ENCODE measurements around the gene ANKRD52. TPM values are rescaled to one million over a fixed set of nuclear protein-coding genes. Genes with fewer than 3 reads are reported as not detected.

ANKRD52 gene
- total RNA-seq, 1 donor from 2014 or later, result 68.0 TPM

DNA sequence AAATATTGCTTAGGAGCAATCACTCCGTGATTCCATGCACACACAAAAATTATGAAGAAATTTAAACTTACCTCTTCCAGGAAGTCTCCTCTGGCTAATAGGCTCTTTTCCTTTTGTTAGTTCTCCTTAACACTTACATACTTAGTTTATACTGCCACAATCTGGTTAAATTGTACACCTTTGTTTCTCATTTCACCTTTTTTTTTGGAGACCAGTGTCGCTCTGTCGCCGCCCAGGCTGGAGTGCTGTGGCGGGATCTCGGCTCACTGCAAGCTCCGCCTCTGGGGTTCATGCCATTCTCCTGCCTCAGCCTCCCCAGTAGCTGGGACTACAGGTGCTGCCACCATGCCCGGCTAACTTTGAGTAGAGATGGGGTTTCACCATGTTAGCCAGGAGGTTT is 2.2 kb upstream of the ANKRD52 start:
- TF ChIP-seq, protein P1, sequence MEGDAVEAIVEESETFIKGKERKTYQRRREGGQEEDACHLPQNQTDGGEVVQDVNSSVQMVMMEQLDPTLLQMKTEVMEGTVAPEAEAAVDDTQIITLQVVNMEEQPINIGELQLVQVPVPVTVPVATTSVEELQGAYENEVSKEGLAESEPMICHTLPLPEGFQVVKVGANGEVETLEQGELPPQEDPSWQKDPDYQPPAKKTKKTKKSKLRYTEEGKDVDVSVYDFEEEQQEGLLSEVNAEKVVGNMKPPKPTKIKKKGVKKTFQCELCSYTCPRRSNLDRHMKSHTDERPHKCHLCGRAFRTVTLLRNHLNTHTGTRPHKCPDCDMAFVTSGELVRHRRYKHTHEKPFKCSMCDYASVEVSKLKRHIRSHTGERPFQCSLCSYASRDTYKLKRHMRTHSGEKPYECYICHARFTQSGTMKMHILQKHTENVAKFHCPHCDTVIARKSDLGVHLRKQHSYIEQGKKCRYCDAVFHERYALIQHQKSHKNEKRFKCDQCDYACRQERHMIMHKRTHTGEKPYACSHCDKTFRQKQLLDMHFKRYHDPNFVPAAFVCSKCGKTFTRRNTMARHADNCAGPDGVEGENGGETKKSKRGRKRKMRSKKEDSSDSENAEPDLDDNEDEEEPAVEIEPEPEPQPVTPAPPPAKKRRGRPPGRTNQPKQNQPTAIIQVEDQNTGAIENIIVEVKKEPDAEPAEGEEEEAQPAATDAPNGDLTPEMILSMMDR (conservative IDR thresholded peaks at IDR 0.05), result no peak
- peak overlapping the region; percentile 69 for H3K27ac Mint-ChIP-seq (ENCODE audit: unreplicated experiment)
- peak overlapping the region; percentile 80 for H3K4me3 Mint-ChIP-seq
- no peak for DNase-seq (ENCODE audit: low read depth, low spot score)
- peaks cover 25% of the 10 kb centered on the region for H3K4me1 Mint-ChIP-seq
- H3K36me3 Mint-ChIP-seq (ENCODE audit: low read depth), result peaks cover 4% of the 10 kb centered on the region
- no peaks in the 10 kb centered on the region for H3K27me3 Mint-ChIP-seq (ENCODE audit: low read depth)
- H3K9me3 Mint-ChIP-seq, result no peaks in the 10 kb centered on the region

DNA sequence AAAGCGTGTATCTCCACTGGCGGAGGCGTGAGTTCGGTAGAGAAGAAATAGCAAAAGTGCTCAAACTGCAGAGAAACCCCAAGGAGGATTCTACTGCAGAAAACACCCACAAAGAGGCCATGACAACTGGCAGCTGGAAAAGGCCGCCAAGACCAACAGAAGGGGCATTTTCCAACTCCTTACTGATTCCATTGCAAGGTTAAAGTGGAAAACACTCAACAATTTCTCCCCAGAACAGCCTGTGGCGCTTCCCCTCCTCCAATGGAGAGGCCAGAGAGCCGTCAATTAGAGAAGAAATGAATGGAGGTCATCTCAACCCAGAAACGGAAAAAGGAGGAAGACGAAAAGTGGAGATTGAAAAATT is 618 bp upstream of the ANKRD52 start:
- peaks cover 25% of the 10 kb centered on the region for H3K4me1 Mint-ChIP-seq
- DNase-seq (ENCODE audit: low read depth, low spot score), result no peak
- H3K9me3 Mint-ChIP-seq, result no peaks in the 10 kb centered on the region
- TF ChIP-seq, protein P1 (conservative IDR thresholded peaks at IDR 0.05), result no peak
- H3K27me3 Mint-ChIP-seq (ENCODE audit: low read depth), result no peaks in the 10 kb centered on the region
- peaks cover 8% of the 10 kb centered on the region for H3K36me3 Mint-ChIP-seq (ENCODE audit: low read depth)
- peak overlapping the region; percentile 91 for H3K4me3 Mint-ChIP-seq
- H3K27ac Mint-ChIP-seq (ENCODE audit: unreplicated experiment), result peak overlapping the region; percentile 93

DNA sequence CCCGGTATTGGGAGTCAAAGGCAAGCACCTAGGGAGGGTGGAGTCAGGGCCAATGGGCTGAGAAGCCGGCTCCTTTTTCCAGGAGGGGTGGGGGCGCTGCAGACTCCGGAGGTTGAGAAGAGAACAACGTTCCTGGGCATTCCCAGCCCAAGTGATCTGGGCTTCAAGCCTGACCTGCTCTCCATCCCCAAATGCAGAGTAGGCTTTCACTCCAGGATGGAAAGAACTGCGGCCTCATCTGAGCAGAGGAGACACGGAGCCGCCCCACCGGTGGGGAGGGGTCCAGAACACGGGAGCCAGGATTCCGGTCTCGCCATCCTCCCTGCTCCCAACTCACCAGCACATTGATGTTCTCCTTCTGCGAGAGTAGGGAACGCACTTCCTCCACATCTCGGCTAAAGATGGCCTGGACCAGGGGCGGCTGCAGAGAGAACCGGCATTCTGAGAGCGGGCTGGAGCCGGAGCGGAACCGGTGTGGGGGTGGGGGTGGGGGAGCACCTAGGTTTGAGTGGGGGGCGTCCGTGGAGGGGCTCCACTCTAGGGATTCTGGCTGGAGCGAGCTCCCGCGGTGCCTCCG is 605 bp downstream of the ANKRD52 start:
- H3K4me1 Mint-ChIP-seq, result peaks cover 25% of the 10 kb centered on the region
- peaks cover 8% of the 10 kb centered on the region for H3K36me3 Mint-ChIP-seq (ENCODE audit: low read depth)
- H3K27me3 Mint-ChIP-seq (ENCODE audit: low read depth), result no peaks in the 10 kb centered on the region
- peak overlapping the region; percentile 88 for H3K27ac Mint-ChIP-seq (ENCODE audit: unreplicated experiment)
- H3K9me3 Mint-ChIP-seq, result no peaks in the 10 kb centered on the region
- TF ChIP-seq, protein P1 (conservative IDR thresholded peaks at IDR 0.05), result no peak
- DNase-seq (ENCODE audit: low read depth, low spot score), result peak; percentile 38
- peak overlapping the region; percentile 94 for H3K4me3 Mint-ChIP-seq

DNA sequence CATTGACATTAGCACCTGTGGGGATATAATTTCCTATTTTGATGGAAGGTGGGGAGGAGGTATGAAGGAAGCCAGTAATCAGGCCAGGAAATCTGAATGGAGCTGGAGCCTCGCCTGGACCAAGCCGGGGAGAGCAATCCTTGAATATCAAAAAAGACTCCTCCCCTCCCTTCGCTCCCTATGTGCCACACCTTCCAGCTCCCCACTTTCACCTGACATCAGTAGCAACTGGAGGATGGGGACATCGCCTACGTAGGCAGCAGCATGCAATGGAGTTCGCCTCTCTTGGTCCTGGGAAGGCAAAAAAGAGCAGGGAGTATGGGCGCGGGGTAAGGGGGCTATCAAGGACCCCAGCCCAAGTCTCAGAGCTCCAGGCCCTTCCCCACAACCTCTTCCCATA is 1.1 kb downstream of the ANKRD52 start:
- Mint-ChIP-seq H3K27me3 (ENCODE audit: low read depth) (no peaks in the 10 kb centered on the region), H3K36me3 (ENCODE audit: low read depth) (peaks cover 8% of the 10 kb centered on the region), H3K4me3 (peak overlapping the region; percentile 94), H3K4me1 (peaks cover 25% of the 10 kb centered on the region), H3K9me3 (no peaks in the 10 kb centered on the region), H3K27ac (ENCODE audit: unreplicated experiment) (no peak overlapping the region)
- TF ChIP-seq, protein P1 (conservative IDR thresholded peaks at IDR 0.05), result no peak
- DNase-seq (ENCODE audit: low read depth, low spot score), result no peak

DNA sequence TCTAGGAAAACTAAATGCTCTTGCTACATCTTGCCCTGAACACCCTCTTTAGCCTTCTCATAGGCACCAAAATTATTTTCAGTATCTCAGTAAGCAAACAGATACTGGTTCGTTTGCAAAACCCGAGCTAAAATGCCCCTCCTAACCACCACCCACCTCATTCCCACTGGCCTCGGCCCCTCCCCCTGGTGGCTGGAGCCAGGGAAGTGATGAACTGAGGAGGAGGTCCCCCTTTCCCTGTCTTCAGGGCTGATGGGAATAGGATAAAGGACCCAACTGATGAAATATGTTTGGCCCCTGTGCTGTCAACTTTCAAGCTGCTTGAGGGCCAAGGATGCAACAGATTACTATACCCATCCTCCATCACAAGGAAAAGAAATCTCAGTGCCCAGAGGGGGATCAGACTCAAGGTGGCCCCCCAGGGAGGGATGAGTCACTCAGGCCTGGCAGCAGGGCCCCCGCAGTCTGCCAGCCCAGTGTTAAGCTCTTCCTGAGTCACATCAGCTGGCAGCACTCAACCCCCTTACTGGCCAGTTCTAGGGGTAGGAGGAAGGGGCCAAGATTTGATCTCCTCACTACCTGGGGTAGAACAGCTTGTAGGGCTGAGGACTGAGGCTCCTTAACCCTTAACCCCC is 1.7 kb downstream of the ANKRD52 start:
- H3K27ac Mint-ChIP-seq (ENCODE audit: unreplicated experiment), result no peak overlapping the region
- no peak for DNase-seq (ENCODE audit: low read depth, low spot score)

More for the DNA sequence above, 1.7 kb downstream of the ANKRD52 start:
- H3K9me3 Mint-ChIP-seq, result no peaks in the 10 kb centered on the region
- peaks cover 11% of the 10 kb centered on the region for H3K36me3 Mint-ChIP-seq (ENCODE audit: low read depth)
- TF ChIP-seq, protein P1 (conservative IDR thresholded peaks at IDR 0.05), result no peak
- H3K4me3 Mint-ChIP-seq, result peak overlapping the region; percentile 94
- no peaks in the 10 kb centered on the region for H3K27me3 Mint-ChIP-seq (ENCODE audit: low read depth)
- H3K4me1 Mint-ChIP-seq, result peaks cover 25% of the 10 kb centered on the region
